ENCODE measurements around the gene SRPK1. TPM values are rescaled to one million over a fixed set of nuclear protein-coding genes. Genes with fewer than 3 reads are reported as not detected.
"Not testable (repeated sequence)": the region's sequence is repeated elsewhere in the genome, so short reads cannot be mapped to it uniquely, and the experiment has no call there.

The SRPK1 gene
- 100 to 1,000 TPM; 130 to 138 TPM for total RNA-seq

DNA sequence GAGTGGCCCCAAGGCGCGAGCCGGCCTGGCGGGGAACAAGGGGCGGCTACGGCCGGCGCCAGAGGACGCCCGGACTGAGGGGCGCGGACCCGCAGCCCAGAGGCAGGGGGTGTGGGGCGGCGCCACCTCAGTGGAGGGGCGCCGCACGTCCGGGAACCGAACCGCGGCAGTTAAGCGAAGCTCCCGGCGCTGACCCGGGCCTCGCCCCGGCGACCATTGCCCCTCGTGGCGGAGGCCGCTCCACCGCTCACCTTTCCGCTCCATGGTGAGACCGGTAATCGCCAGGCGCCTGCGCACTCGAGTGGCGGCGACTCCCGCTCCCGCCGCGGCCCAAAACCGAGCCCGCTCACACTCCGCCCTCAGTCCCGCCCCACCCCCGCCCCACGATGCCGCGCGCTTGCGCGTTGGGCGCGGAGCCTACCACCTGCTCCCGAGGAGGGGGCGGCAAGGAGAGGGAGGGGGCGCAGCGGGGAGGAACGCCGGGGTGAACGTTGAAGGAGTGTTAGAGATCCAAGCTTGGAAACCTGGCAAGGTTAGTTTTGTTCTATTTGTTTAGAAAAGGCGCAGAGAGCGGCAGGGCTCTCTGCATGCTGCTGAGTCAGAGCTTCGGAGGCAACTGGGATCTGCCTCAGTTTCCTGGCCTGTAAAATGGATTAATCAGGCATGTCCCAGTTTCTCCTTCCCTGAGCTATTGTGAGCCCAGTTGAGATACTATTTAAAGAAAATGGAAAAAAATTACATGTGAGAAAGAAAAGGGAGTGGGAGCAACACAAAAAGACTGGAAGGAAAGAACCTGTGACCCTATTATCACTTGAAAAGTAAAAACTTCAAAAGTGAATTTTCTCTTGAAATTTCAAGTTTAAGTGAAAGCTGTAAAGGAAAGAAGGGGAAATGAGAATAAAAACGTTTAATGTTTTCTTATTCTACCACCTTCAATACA is at the start of gene SRPK1:
Gene SRPK1, minus strand, starts transcription at position 306 of the 940 bp plus-strand sequence. Its CDS starts 42 bp downstream, at position 264.
- ChIA-PET CTCF (no interaction called here), POLR2A (interaction anchor here (1.0 to 3.1 kb wide), 4 partner anchors 9 to 234 kb away, joined by 4 to 12 read pairs (median 4); partner anchors contain the start of gene MAPK14)

DNA sequence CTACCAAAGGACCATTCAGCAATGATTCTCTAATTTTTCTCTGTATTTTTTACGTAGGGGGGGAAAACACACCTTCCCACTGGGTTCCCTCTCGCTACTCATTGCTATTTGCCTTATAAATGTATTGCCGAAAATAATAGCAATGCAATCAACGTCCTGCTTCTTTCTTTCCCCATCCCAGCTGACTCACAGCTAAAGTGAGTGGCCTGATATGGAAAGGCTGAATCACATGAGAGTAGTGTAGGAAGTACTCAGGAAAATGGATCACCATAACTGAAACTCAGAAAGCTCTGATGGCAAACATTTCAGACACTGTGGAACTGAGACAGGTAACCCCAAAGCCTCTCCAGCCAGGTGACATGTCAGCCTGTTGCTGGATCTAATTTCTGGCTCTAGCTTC is 49.3 kb upstream of the SRPK1 start:
- ChIA-PET CTCF (no interaction called here), POLR2A (no interaction called here)

DNA sequence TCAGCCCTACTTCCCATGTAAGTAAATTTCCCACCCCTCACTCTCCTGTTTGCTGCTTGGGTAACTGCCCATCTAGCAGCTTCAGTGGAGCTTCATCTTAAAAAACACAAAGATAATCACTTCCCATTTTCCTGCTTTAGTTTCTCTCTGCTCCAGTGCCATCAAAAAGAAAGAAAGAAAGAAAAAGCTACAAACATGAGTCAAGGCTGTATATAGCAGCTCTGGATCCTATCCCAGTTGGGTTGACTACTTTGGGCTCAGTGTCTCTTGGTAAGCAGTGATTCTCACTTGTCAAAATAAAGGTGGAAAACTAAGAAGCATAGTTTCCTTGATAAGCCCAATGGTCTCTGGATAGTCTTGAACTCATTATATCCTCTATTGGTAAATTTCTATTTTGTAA is 48.7 kb upstream of the SRPK1 start:
- CTCF ChIA-PET = no interaction called here

DNA sequence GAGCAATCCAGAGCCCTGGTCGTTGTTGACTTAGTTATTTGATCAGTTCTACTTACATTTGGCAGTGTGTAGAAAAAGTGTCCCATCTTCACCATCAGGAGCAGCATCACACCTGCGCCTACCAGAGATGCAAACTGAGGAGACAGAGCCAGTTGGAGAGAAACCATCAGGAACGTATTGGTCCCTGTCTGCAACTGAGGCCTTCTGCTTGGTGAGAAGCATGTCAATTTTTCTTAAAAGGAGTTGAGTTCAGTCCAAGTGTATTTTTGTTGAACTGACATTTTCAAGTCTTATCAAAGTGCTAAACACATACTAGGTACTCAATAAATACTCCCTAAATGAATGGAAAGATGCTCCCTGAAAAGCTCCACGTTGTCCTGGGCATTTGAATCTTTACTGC is 47.9 kb upstream of the SRPK1 start:
- ChIA-PET CTCF (no interaction called here), POLR2A (no interaction called here)

More for the DNA sequence above, 48.7 kb upstream of the SRPK1 start:
- POLR2A ChIA-PET = no interaction called here

DNA sequence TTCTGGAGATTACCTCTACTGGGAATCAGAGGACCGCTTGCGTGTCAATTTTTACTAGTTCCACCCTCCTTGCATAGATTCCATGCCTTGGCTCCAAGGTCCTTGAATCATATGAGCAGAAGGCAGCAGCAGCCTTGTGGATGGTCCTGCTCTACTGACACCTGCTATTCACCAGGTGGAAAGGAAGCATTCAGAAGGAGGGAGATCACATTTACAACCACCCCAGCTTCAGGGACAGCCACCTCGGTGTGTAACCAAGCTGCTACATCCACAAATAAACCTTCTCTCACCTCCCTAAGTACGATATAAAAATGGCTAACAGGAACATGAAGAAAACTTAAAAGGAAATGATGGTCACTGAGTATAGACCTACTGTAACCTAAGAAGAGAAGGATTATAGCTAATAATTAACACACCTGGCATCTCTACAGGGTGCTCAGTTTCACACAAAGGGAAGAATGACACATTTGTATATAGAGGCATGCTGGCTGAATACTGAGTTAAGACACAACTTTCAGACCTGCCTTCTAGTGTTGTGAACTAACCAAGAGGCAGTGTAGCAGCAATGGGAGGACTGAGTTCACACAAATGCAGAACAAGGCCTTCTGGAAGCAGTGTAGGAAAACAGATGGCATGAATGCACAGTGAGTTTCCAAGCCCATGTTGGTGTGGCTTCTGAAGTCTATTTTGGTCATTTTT is 46.3 kb upstream of the SRPK1 start:
- CTCF ChIA-PET = no interaction called here
- POLR2A ChIA-PET = no interaction called here

DNA sequence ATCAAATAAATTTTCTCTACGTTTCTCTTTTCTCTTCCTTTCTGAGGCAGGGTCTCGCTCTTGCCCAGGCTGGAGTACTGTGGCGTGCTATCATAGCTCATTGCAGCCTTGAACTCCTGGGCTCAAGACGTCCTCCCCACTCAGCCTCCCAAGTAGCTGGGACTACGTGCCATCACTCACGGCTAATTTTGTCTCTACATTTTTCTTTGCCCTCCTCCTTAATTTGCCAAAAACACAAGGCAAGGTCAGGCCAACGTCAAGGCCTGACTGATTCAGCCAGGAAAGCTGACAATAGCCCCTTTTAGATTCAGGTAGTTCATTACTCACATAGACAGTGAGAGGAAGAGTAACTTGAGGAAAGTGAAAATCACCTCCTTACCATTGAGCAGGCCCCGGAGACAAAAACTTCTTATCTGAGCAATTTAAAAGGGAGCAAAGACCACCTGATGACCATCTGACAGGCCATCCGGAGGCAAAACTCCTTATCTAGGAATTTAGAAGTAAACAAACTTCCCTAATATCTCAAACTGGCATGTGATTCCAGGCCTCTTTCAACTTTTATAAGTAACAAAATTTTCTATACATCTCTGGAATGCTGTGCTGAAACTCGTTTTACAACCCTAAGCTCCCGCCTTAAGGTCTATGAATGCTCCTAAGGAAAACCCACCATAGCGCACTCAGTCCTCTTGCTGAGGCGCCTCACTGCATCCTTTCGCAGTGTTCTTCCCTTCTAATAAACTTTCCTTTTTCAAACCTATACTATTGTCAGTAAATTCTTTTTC is 42.1 kb upstream of the SRPK1 start:
- ChIA-PET POLR2A (no interaction called here), CTCF (no interaction called here)

DNA sequence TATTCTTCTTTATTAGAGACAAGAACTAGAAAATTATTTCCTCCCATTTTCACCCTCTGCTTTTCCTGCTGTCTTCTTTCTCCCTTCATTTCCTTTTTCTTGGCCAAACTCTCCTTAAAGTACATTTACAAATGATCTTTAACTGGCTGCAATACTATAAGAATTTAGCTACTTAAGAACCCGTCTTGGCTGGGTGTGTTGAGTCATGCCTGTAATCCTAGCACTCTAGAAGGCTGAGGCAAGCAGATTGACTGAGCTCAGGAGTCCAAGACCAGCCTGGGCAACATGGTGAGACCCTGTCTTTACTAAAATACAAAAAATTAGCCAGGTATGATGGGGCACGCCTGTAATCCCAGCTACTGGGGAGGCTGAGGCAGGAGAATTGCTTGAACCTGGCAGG is 39.3 kb upstream of the SRPK1 start:
- CTCF ChIA-PET = no interaction called here
- POLR2A ChIA-PET = no interaction called here

DNA sequence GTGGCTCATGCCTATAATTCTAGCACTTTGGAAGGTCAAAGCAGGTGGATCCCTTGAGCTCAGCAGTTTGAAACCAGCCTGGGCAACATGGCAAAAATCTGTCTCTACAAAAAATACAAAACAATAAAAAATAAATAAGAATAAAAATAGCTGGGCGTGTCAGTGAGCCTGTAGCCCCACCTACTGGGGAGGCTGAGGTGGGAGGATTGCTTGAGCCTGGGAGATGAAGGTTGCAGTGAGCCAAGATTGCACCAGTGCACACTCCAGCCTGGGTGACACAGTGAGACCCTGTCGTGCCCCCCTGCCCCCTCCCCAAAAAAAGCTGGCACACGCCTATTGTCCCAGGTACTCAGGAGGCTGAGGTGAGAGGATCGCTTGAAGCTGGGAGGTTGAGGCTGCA is 35.1 kb upstream of the SRPK1 start:
- POLR2A ChIA-PET = no interaction called here
- CTCF ChIA-PET = interaction anchor here (1.6 kb wide), 1 partner anchor 27 kb away, joined by 3 read pairs; no protein-coding TSS in a partner anchor

DNA sequence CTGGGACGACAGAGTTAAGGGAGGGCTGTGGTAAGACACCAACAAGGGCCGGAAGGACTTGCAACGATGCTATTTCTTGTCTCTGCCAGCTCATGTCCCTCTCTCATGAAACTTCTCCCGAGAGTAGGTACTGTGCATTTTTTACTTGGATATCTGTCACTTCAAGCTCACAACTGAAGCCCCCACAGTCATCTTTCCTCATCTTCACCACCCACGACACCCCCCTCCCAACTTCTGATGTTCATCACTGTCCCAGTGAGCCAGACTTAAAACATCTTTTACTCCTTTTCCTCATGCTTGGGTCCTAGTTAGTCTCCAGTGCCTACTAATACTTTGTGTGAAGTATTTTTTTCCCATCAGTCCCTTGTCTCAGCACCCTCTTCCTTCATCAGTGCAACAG is 34.6 kb upstream of the SRPK1 start:
- ChIA-PET POLR2A (no interaction called here), CTCF (interaction anchor here (1.6 kb wide), 1 partner anchor 26 kb away, joined by 3 read pairs; no protein-coding TSS in a partner anchor)

DNA sequence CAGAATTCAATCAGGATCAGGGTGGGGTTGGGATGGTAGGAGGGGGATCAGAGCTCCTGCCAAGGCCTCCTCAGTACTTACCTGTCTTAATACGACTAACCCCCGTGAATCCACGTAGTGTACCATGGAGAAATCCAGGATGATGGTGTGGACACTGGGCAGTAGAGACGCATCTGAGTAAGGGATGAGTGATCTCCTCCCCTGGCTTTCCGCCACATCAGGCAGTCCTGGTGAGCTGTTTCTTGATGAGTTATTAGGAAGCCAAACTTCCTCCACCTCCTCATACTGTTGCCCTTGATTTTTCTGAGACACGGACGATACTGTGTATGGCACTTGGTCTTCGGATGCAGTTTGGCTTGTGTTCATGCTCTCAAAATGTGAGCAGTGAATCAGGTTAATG is 34.2 kb upstream of the SRPK1 start:
- CTCF ChIA-PET = interaction anchor here (1.6 kb wide), 1 partner anchor 26 kb away, joined by 3 read pairs; no protein-coding TSS in a partner anchor

DNA sequence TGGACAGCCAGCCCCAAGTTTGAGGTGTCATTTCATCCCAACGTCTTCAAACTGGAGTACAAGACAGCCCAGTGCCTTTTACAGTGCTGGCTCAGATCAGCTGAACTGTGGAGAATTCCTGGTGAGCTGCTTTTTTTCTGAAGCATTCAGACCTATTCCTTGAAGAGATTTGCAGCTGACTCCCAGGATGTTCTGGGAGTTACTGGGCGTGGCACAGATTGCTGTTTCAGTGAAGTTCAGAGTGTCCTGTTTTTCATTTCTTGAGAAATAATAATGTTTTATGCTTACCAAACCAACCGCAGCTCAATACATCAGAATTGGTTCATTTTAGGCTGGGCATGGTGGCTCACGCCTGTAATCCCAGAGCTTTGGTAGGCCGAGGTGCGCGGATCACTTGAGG is 33.4 kb upstream of the SRPK1 start:
- POLR2A ChIA-PET = no interaction called here
- CTCF ChIA-PET = interaction anchor here (1.6 kb wide), 1 partner anchor 25 kb away, joined by 3 read pairs; no protein-coding TSS in a partner anchor

More for the DNA sequence above, 34.2 kb upstream of the SRPK1 start:
- POLR2A ChIA-PET = no interaction called here

DNA sequence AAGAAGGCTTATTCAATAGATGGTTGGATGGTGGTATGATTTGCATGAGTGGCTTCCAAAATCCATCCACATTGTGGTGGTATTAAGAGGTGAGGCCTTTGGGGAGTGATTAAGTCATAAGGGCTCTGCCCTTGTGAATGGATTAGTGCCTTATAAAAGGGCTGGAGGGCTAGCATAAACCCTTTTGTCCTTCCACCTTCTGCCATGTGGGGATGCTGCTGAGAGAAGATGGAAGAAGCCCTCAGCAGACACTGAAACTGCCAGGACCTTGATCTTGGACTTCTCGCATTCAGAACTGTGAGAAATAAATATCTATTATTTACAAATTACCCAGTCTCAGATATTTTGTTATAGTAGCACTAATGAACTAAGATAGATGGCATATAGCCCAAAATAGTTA is 27.8 kb upstream of the SRPK1 start:
- POLR2A ChIA-PET = no interaction called here
- CTCF ChIA-PET = no interaction called here

DNA sequence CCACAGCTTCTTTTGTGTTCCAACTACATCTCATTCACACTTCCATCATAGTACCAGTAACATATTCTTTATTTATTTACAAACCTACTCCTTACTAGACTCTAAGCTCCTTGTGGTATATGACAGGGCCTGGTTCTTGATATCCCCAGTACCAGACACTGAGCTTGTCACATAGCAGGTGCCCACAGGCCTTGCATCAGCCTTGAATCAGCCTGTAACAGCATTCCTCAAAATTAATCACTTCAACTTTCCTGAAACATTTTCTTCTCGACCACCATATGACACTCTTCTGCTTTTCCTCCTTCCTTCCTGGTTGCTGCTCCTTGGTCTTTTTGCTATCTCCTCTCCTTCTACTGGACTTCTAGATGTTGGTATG is 24.7 kb upstream of the SRPK1 start:
- CTCF ChIA-PET = interaction anchor here (0.6 kb wide), 1 partner anchor 275 kb away, joined by 4 read pairs; no protein-coding TSS in a partner anchor
- POLR2A ChIA-PET = no interaction called here

DNA sequence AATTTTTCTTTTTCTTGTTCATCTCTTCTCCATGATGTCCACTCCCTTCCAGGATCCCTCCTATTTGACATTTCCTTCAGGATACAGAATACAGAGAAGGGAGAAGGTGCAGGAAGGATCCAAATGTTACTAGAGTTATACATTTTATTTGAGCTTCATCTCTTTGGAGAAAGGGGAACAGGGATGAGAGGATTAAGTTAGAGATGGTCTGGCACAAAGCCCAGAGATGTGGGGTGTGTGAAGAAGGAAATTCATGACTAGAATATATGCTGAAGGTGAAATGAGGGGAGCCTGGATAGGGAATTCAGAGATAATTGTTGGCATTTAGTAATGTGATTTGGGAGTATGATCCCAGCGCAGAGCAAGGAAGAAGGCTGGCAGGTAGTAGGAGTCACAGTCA is 22.5 kb upstream of the SRPK1 start:
- CTCF ChIA-PET = no interaction called here
- POLR2A ChIA-PET = no interaction called here

DNA sequence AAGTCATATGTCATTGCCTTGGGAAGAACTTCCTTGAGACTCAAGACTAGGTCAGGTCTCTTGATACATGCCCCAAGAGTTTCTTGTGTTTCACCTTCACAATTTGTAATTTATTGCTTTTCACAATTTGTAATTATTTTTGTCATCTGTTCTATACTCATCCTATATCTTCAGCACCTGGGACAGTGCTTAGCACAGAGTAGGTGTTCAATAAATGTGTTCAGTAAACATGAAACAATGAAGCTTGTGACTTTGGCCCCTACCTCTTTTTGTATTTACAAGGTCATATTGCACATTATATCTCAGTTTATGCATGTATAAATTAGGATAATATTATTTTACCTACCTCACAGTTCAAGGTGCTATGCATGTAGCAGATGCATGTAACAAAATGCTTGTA is 21.5 kb upstream of the SRPK1 start:
- ChIA-PET POLR2A (no interaction called here), CTCF (no interaction called here)

DNA sequence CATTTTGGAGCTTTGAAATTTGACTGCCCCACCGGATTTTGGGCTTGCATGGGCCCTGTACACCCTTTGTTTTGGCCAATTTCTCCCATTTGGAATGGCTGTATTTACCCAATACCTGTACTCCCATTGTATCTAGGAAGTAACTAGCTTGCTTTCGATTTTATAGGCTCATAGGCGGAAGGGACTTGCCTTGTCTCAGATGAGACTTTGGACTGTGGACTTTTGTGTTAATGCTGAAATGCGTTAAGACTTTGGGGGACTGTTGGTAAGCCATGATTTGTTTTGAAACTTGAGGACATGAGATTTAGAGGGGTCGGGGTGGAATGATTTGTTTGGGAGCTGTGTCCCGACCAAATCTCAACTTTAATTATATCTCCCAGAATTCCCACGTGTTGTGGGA is 20.3 kb upstream of the SRPK1 start:
- POLR2A ChIA-PET = not testable (repeated sequence)

DNA sequence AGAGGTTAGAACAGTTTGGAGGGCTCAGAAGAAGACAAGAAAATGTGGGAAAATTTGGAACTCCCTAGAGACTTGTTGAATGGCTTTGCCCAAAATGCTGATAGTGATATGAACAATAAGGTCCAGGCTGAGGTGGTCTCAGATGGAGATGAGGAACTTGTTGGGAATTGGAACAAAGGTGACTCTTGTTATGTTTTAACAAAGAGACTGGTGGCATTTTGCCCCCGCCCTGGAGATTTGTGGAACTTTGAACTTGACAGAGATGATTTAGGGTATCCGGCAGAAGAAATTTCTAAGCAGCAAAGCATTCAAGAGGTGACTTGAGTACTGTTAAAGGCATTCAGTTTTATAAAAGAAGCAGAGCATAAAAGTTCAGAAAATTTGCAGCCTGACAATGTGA is 19.1 kb upstream of the SRPK1 start:
- CTCF ChIA-PET = interaction anchor here (0.7 kb wide), 1 partner anchor 11 kb away, joined by 3 read pairs; no protein-coding TSS in a partner anchor
- POLR2A ChIA-PET = not testable (repeated sequence)

More for the DNA sequence above, 20.3 kb upstream of the SRPK1 start:
- CTCF ChIA-PET = not testable (repeated sequence)

DNA sequence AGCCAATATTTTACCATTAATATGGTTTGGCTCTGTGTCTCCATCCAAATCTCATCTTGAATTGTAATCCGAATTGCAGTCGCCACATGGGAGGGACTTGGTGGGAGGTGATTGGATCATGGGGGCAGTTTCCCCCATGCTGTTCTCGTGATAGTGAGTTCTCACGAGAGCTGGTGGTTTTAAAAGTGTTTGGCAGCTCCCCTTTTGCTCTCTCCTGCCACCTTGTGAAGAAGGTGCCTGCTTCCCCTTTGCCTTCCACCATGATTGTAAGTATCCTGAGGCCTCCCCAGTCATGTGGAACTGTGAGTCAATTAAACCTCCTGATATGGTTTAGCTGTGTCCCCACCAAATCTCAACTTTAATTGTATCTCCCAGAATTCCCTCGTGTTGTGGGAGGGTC is 18.4 kb upstream of the SRPK1 start:
- CTCF ChIA-PET = not testable (repeated sequence)

DNA sequence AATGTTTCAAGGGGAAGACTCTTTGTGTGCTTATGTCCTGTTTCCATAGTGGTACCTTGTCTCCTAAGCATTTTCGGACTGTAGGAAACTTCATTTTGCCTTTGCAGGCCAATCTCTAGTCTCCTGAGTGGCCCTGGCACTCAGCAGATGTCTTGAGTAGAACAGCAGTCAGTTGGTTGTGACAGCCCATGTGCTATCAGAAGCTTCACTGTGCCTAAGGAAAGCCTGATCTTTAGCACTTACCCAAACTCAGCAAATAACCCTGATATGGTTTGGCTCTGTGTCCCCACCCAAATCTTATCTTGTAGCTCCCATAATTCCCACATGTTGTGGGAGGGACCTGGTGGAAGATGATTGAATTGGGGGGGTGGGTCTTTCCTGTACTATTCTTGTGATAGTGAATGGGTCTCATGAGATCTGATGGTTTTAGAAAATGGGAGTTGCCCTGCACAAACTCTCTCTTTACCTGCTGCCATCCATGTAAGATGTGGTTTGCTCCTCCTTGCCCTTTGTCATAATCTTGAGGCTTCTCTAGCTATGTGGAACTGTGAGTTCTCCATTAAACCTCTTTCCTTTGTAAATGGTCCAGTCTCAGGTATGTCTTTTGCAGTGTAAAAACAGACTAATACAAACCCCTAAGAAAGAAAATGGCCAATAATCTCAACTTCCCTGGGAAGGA is 15.9 kb upstream of the SRPK1 start:
- ChIA-PET POLR2A (interaction anchor here (0.7 kb wide), 1 partner anchor 13 kb away, joined by 4 read pairs; no protein-coding TSS in a partner anchor), CTCF (interaction anchor here (0.7 kb wide), 1 partner anchor 365 kb away, joined by 3 read pairs; no protein-coding TSS in a partner anchor)

More for the DNA sequence above, 18.4 kb upstream of the SRPK1 start:
- POLR2A ChIA-PET = not testable (repeated sequence)
